WTC11 (cell line): ENCODE results near the gene IL10RA. TPM values are rescaled to one million over a fixed set of nuclear protein-coding genes. Genes with fewer than 3 reads are reported as not detected.

Experiments used
- ATAC-seq: fragments of 200-7000 bp; cut with Tn5 transposase; 2 replicates; pipeline ENCODE4 v1.10.0; 2021; ENCODE audit warnings: mild to moderate bottlenecking, moderate library complexity
- CTCF ChIA-PET: fragments of 300-600 bp; sonication (Branson Sonifier 250); formaldehyde crosslinking; loops from one replicate; lab custom pipeline; 2021; ENCODE audit warnings: antibody characterized with exemption; lab: Charles Lee
- POLR2A ChIA-PET: fragments of 350-600 bp; sonication (Branson Sonifier 250); formaldehyde crosslinking; loops from one replicate; lab custom pipeline; 2021; ENCODE audit warnings: antibody characterized with exemption; lab: Charles Lee
- DNase-seq: peaks from one replicate; pipeline ENCODE4 v3.0.0; 2021; ENCODE audit warnings: low spot score
- H3K27ac Mint-ChIP-seq: 2 replicates; pipeline ENCODE4 v1.8.0; 2021; ENCODE audit warnings: mixed read lengths
- H3K27me3 Mint-ChIP-seq: 2 replicates; pipeline ENCODE4 v1.8.0; 2021; ENCODE audit warnings: low read depth, mild to moderate bottlenecking, moderate library complexity, mixed read lengths
- H3K36me3 Mint-ChIP-seq: 2 replicates; pipeline ENCODE4 v1.8.0; 2021; ENCODE audit warnings: mixed read lengths
- H3K4me1 Mint-ChIP-seq: 2 replicates; pipeline ENCODE4 v1.8.0; 2022; ENCODE audit warnings: mixed read lengths
- H3K4me3 Mint-ChIP-seq: 2 replicates; pipeline ENCODE4 v1.8.0; 2021; ENCODE audit warnings: mild to moderate bottlenecking, moderate library complexity, mixed read lengths
- H3K9me3 Mint-ChIP-seq: 2 replicates; pipeline ENCODE4 v1.8.0; 2021; ENCODE audit warnings: mixed read lengths
- ARID4B ChIP-seq: sonication (generic); formaldehyde crosslinking; IDR thresholded peaks from 2 replicates; pipeline ENCODE4 v1.8.0; 2023; ENCODE audit warnings: missing genetic modification reagents, mild to moderate bottlenecking, borderline replicate concordance
- CBFB ChIP-seq: sonication (generic); formaldehyde crosslinking; IDR thresholded peaks from 2 replicates; pipeline ENCODE4 v1.8.1; 2022; ENCODE audit warnings: mild to moderate bottlenecking, low read depth, missing genetic modification reagents
- CREB1 ChIP-seq: sonication (generic); formaldehyde crosslinking; IDR thresholded peaks from 2 replicates; pipeline ENCODE4 v1.8.0; 2023; ENCODE audit warnings: mild to moderate bottlenecking, missing genetic modification reagents
- ERG ChIP-seq: fragments of 250-450 bp; sonication (Bioruptor Pico); IDR thresholded peaks from 2 replicates; pipeline ENCODE4 v1.8.0; 2021; ENCODE audit warnings: mild to moderate bottlenecking
- JAZF1 ChIP-seq: fragments of 250-450 bp; sonication (Bioruptor Pico); IDR thresholded peaks from 2 replicates; pipeline ENCODE4 v1.9.0; 2021; ENCODE audit warnings: moderate library complexity, mild to moderate bottlenecking, inconsistent platforms
- JUN ChIP-seq: sonication (generic); formaldehyde crosslinking; IDR thresholded peaks from 2 replicates; pipeline ENCODE4 v1.8.0; 2023; ENCODE audit warnings: mild to moderate bottlenecking, missing genetic modification reagents
- NFE2L1 ChIP-seq: sonication (generic); formaldehyde crosslinking; IDR thresholded peaks from 2 replicates; pipeline ENCODE4 v1.8.1; 2023; ENCODE audit warnings: missing genetic modification reagents
- NR3C1 ChIP-seq: sonication (generic); formaldehyde crosslinking; conservative IDR thresholded peaks from 2 replicates; pipeline ENCODE4 v1.8.1; 2023; ENCODE audit warnings: low read depth, mild to moderate bottlenecking, missing genetic modification reagents
- SMAD3 ChIP-seq: sonication (generic); formaldehyde crosslinking; IDR thresholded peaks from 2 replicates; pipeline ENCODE4 v1.8.0; 2022; ENCODE audit warnings: missing genetic modification reagents, mild to moderate bottlenecking, borderline replicate concordance
- TEAD1 ChIP-seq: sonication (generic); formaldehyde crosslinking; IDR thresholded peaks from 2 replicates; pipeline ENCODE4 v1.8.0; 2022; ENCODE audit warnings: mild to moderate bottlenecking, missing genetic modification reagents
- TEAD4 ChIP-seq: sonication (generic); formaldehyde crosslinking; IDR thresholded peaks from 2 replicates; pipeline ENCODE4 v1.8.0; 2022; ENCODE audit warnings: mild to moderate bottlenecking, missing genetic modification reagents
- USF2 ChIP-seq: sonication (generic); formaldehyde crosslinking; IDR thresholded peaks from 2 replicates; pipeline ENCODE4 v1.8.1; 2023; ENCODE audit warnings: mild to moderate bottlenecking, missing genetic modification reagents, moderate library complexity
- ZBTB43 ChIP-seq: sonication (generic); formaldehyde crosslinking; IDR thresholded peaks from 2 replicates; pipeline ENCODE4 v1.8.1; 2023; ENCODE audit warnings: mild to moderate bottlenecking, missing genetic modification reagents
- ZNF232 ChIP-seq: sonication (generic); formaldehyde crosslinking; IDR thresholded peaks from 2 replicates; pipeline ENCODE4 v1.8.0; 2022; ENCODE audit warnings: mild to moderate bottlenecking, missing genetic modification reagents
- ZNF263 ChIP-seq: sonication (generic); formaldehyde crosslinking; IDR thresholded peaks from 2 replicates; pipeline ENCODE4 v1.8.1; 2022; ENCODE audit warnings: low read depth, mild to moderate bottlenecking, moderate library complexity, missing genetic modification reagents
- ZNF416 ChIP-seq: fragments of 250-450 bp; sonication (Bioruptor Pico); IDR thresholded peaks from 2 replicates; pipeline ENCODE4 v1.9.0; 2021; ENCODE audit warnings: mild to moderate bottlenecking, inconsistent platforms
- total RNA-seq: library from RNA; stranded (reverse); gene quantifications from 3 replicates; pipeline ENCODE4 v1.2.3, GENCODE V29; 2021
- TF ChIP-seq, protein P1 (sequence below): sonication (generic); formaldehyde crosslinking; IDR thresholded peaks from 2 replicates; pipeline ENCODE4 v1.8.0; 2022; ENCODE audit warnings: mild to moderate bottlenecking, missing genetic modification reagents
- TF ChIP-seq, protein P2 (sequence below): fragments of 250-450 bp; sonication (Bioruptor Pico); conservative IDR thresholded peaks from 2 replicates; pipeline ENCODE4 v1.9.0; 2021; ENCODE audit warnings: mild to moderate bottlenecking

The IL10RA gene
- total RNA-seq, 1 experiment from 2014 or later: 0.74 TPM

DNA sequence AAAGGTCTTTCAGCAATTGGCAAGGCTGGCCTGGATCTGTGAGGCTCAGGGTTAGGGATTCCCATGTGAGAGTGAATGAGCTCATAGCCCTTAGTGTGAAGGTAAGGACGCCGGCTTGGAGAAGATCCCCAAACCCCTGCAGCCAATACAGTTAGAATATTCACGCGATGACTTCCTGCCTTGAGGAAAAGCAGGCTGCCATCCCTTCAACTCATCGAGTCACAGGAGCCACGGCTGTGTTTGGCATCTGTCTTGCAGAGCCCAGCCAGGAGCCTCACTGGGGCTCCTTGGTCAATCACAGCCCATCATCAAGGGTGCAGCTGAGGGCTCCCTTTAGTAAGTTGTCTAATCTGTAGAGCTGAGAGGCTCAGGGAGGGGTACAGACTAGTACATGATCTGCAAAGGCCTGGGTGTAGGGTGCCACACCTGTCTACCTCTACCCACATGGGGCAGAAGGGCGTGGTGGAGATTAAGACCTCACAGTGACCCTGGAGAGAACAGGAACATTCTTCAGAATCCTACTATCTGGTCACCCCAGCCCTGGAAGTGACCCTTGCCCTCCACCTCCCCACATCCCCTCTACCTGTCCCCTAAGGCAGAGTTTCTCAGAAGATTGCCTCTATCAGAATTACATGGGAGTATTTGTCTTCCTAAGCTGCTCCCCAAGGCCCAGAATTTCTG, 18.5 kb downstream of the IL10RA start:
- H3K27me3 Mint-ChIP-seq: peaks cover 3% of the 10 kb centered on the region

GRCh38 chr11:118005224-118006152, 19.3 kb downstream of the IL10RA start:
- ATAC-seq: no peak
- CTCF ChIA-PET: interaction anchor here (1.0 to 1.2 kb wide), 2 partner anchors 19 to 59 kb away, joined by 3 to 4 read pairs; partner anchors contain the start of gene IL10RA
- TF ChIP-seq ARID4B (no peak), SMAD3 (CRISPR knock-in tag) (no peak), ZBTB43 (CRISPR knock-in tag) (no peak), NFE2L1 (CRISPR knock-in tag) (no peak), ERG (no peak), JAZF1 (CRISPR knock-in tag) (no peak), JUN (CRISPR knock-in tag) (no peak), NR3C1 (CRISPR knock-in tag) (no peak), CBFB (no peak), TEAD1 (no peak), TEAD4 (CRISPR knock-in tag) (no peak)
- TF ChIP-seq, protein P1, sequence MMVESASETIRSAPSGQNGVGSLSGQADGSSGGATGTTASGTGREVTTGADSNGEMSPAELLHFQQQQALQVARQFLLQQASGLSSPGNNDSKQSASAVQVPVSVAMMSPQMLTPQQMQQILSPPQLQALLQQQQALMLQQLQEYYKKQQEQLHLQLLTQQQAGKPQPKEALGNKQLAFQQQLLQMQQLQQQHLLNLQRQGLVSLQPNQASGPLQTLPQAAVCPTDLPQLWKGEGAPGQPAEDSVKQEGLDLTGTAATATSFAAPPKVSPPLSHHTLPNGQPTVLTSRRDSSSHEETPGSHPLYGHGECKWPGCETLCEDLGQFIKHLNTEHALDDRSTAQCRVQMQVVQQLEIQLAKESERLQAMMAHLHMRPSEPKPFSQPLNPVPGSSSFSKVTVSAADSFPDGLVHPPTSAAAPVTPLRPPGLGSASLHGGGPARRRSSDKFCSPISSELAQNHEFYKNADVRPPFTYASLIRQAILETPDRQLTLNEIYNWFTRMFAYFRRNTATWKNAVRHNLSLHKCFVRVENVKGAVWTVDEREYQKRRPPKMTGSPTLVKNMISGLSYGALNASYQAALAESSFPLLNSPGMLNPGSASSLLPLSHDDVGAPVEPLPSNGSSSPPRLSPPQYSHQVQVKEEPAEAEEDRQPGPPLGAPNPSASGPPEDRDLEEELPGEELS (CRISPR knock-in tag): no peak
- TF ChIP-seq, protein P2, sequence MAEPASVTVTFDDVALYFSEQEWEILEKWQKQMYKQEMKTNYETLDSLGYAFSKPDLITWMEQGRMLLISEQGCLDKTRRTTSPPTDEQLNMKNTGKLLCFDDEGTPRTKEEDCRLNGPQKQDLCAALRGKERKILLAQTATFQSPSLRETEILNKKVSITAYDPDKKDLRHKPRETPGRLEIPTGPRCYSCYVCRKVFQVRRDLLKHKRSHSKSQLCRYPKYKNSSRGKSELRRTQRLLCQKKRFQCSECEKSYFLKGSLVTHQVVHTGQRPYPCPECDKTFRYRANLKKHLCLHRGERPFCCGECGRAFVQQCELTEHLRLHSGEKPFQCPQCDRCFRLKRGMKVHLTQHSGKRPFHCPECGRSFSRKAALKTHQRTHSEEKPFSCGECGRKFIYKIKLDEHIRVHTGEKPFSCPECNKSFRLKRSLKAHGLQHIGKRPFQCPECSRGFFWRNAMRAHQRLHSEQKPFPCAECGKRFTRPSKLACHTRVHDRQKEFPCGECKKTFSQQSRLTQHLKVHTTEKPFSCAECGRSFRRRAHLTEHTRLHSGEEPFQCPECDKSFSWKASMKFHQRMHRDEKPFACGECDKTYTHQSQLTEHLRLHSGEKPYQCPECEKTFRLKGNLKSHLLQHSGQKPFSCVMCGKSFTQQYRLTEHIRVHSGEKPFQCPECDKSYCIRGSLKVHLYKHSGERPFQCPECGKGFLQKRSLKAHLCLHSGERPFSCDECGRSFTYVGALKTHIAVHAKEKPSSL (CRISPR knock-in tag): no peak
- Mint-ChIP-seq H3K4me1 (peaks cover 11% of the 10 kb centered on the region), H3K4me3 (no peak overlapping the region), H3K27ac (no peak overlapping the region), H3K27me3 (peaks cover 3% of the 10 kb centered on the region), H3K9me3 (peaks cover 11% of the 10 kb centered on the region), H3K36me3 (no peaks in the 10 kb centered on the region)
- POLR2A ChIA-PET: no interaction called here
- no peak for DNase-seq

More for the DNA sequence above, 18.5 kb downstream of the IL10RA start:
- peaks cover 11% of the 10 kb centered on the region for H3K9me3 Mint-ChIP-seq
- DNase-seq: no peak
- ChIA-PET CTCF (interaction anchor here (0.8 to 1.2 kb wide), 2 partner anchors 58 kb away, joined by 3 to 4 read pairs; no protein-coding TSS in a partner anchor), POLR2A (no interaction called here)
- ATAC-seq: no peak
- no peak overlapping the region for H3K27ac Mint-ChIP-seq
- TF ChIP-seq ZNF263: no peak
- TF ChIP-seq TEAD1: no peak
- TF ChIP-seq CBFB: no peak
- TF ChIP-seq USF2 (CRISPR knock-in tag): no peak
- no peak for TF ChIP-seq CREB1
- TF ChIP-seq ZNF416 (CRISPR knock-in tag): no peak
- TF ChIP-seq NR3C1 (CRISPR knock-in tag): no peak
- TF ChIP-seq JUN (CRISPR knock-in tag): no peak
- no peak for TF ChIP-seq ZNF232
- H3K4me3 Mint-ChIP-seq: no peak overlapping the region
- H3K36me3 Mint-ChIP-seq: no peaks in the 10 kb centered on the region
- H3K4me1 Mint-ChIP-seq: peaks cover 11% of the 10 kb centered on the region
